Hematopoietic multipotent progenitor cell treated with erythropoietin and hydrocortisone succinate and interleukin-3 and kit ligand, for 8 days (in vitro differentiated cells): ENCODE data around the gene BRD3OS.

Source experiments
- DNase-seq: peaks from one replicate; pipeline ENCODE4 v3.0.0-alpha.2; 2015

BRD3OS gene

DNA sequence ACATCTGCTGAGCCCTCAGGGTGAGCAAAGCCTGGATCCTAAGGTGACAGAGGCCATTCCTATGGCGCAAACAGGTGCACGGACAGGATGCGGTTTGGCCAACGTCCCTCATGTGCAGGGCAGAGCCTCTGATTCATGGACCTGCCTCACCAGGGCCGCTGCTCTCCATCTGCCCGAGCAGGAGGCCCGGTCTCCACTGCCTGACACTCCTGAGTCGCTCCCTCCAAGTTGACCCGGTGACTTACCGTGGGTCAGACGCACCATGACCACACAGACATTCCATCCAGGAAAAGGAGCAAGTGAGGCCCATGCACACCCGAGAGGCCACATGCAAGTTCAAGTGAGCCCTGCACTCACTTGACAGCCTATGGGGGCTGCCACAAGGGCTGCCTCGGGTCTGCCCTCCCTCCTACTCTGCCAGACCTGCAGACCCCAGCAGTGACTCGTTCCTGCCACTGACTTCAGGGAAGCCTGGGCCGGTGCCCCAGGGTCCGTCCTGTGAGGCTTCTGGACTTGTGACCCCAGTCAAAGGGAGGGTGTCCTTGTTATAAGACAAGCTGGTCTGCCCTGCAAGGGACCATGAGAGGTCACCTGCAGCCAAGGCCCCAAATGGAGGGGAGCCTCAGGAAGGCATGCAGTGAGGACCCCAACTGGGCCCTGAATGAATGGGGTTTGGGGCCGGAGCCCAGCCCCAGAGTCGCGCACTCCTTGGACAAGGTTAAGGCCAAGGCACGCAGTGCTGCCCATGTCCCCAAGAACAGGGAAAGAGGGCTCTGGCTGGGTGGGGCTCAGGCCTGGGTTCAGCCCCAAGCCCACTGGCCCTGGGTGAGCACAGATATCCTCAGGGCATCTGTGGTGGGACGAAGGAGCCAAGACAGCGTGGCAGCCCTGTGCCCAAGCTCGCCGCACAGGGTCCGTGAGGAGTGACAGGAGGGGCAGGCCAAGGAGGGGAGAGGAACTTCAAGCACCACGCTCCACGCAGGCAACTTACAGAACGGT is 10.1 kb downstream of the BRD3OS start:
- DNase-seq: no peak

DNA sequence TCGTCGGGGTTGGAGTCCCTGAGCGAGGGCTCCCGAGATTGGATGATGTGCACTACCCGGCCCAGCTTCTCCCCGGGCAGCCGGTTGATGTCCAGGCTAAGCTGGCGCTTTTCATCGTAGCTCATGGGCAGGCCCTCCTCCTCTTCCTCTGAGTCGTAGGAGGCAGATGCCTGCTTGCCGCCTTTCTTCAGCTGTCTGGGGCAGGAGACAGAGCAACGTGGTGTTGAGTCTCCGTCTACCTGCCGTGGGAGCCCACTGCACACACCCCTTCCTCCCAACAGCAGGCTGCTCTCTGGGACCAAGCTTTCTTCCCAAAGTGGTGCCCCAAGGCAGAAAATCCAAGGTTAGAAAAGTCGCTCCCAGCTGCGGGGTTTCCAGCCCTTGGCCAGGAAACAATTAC is 10.8 kb downstream of the BRD3OS start:
- no peak for DNase-seq

DNA sequence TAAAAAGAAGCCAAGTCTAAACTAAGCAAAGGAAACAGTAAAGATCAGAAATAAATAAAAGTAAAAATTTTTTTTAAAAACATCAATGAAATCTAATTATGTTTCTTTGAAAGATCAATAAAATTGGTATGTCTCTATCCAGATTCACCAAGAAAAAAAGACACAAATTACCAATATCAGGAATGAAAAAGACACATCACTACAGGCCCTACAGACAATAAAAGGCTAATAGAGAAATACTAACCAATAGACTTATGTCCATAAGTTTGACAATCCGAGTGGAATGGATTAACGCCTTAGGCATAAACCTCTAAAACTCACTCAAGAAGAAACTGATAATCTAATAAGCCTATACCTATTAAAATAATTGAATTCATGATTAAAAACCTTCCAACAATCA is 12.4 kb downstream of the BRD3OS start:
- no peak for DNase-seq

DNA sequence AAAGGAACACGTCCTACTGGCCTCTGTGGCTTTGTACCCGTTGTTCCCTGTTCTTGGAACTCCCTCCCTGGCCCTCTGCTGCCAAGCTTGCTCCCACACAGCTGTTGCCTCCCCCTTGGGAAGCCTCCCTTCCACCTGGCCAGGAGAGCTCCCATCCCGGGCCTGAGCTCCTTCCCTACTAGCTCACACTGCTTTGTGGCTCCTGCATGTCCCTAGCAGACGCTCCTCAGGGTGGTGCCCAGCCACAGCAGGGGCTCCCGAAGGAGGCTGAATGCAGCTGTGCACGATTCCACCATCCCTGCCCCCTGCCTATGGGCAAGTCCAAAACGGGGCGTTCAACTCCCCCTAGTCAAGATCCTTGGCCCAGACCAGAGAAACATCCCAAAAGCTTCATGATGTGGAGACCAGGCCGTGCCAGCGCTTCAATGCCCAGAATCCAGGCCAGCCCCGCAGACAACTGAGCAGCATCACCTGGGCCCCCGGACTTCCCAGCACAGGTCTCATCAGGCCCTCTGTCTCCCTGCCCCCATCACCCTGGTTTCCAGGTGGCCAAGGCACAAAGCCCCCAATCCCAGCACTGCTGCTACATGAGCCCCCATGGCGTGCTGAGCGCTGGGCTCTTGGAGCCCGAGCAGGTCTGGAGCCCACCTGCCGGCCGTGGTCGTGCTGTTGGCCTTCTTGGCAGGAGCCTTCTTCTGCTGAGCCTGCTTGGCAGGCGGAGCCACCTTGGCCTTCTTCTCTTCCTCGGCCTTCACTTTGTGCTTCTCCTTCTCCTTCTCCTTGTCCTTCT is 14.3 kb downstream of the BRD3OS start:
- DNase-seq: no peak

DNA sequence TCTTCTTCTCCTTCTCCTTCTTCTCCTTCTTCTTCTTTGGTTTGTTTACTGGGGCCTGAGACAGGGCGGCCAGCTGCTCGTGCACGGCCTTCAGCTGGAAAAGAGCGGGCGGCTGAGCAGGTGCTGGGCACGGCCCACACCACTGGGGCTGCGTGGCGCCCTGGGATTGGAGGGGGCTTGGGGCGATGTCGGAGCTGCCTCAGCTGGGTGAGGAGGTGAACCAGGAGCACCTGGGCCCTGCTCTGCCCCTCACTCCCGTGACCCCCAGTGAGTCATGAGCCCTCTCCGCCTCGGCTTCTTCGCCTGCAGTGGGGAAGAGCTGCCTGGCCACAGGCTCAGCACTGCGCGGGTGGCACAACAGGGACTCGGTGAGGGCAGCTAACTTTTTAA is 14.9 kb downstream of the BRD3OS start:
- no peak for DNase-seq

DNA sequence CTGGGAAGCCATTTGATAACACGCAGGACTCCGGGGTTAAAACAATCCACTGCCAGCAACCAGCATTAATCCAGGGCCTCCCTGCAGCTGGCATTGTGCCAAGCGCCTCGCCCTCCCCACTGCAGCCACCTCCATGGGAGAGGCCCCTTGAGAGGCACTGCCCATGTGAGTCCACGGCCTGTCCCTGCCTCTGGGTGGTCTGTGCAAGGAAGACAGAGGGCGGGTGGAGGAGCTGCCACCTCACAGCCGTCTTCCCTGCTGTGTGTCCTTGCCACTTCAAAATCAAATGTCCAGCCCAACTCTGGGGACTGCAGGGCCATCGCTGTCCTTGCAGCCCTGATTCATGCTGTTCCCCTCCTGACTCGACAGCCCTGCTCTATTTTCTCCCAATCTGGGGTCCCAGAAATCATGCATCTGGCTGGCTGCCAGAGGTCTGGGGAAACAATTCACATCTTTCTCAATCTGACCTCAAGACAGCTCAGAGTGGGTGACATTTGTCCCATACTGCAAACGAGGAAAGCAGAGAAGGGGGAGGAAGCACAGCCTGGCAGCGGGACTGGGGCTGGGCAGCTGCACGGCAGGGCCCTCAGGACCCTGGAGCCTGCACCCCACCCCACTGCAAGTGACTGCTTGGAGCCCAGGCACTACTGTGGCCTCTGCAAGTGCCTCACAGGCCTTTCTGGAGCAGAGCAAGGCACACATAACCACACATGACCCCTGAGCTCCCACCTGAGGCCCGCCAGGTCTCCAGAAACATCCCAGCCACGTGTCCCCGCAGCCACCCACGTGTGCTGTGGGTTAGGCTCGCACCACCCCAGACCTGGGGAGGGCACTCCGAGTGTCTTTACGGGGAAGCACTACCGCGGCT is 15.7 kb downstream of the BRD3OS start:
- peak; percentile 62 for DNase-seq

DNA sequence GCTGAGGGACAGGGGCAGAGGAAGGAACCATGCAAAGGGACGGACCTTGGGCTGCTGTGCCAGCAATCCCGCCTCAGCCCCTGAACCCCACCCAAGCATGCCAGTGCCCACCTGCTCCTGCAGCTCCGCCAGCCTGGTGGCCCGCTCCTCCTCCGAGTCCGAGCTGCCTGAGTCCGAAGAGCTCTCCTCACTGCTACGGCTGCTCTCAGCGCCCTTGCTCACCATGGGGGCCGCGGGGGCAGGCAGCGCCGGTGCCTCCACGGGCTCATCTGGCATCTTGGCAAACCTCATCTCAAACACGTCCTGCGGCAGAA is 16.3 kb downstream of the BRD3OS start:
- DNase-seq: no peak

DNA sequence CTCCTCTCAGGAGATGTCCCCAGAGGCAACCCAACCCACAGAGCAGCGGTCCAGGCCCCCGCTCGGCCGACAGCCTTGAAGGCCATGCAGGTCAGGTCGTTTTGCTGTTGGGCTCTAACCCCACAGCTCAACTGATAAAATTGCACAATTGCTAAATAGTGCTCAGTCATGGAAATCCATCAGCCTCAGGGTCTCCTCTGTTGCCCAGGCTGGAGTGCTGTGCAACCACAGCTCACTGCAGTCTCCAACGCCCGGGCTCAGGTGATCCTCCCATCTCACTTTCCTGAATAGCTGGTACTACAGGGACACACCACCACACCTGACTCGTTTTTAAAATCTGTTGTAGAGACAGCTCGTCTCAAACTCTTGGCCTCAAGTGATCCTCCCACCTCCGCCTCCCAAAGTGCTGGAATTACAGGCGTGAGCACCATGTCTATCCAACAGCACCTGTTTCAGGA is 18.3 kb downstream of the BRD3OS start:
- no peak for DNase-seq

DNA sequence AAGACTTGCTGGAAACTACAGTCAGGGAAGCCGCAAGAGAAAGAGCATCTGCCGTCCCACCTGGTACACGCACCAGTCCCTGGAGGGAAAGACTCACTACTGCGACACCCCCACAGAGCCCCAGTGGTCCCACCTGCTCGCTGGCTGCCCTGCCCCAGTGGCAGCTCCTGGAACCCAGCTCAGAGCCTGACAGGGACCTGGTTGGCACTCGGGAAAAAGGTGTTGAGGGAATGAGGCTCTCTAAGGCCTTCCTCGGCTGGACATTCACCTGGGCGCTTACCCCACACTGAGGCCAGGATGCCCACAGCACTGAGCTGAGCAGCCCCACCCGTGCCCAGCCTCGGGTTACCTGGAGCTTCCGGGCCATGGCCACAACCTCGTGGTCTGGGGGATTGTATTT is 19.7 kb downstream of the BRD3OS start:
- DNase-seq: no peak

DNA sequence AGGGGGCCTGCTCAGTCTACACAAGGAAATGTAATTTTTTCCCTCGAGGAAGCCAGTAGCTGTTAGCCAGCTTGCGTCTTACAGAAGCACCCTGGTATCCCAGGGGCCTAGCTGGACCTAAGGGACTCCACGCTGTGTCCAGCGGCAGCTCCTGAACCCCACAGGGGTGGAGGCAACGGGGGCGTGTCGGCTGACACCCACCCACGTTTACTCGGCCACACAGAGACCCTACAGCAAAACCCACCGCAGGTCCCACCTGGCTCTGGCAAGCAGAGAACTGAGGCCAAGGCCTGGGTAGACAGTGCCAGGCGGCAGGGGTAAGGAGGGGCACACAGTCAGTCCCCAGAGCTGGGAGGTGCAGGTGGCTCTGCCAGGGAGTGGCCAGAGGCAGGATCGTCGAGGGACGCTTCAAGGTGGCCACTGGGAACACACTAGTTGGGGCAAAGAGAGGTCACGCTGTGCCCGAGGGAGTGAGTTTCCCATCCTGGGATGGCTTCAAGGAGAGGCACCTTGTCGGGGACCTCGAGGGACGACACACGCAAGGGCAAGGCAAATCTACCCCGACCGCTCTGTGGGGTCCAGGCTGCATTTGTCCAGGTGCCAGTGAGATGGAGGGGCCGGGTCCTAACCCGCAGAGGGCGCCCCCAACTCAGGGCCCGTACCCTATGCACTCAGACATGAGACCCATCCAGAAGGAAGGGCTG is 20.7 kb downstream of the BRD3OS start:
- no peak for DNase-seq

DNA sequence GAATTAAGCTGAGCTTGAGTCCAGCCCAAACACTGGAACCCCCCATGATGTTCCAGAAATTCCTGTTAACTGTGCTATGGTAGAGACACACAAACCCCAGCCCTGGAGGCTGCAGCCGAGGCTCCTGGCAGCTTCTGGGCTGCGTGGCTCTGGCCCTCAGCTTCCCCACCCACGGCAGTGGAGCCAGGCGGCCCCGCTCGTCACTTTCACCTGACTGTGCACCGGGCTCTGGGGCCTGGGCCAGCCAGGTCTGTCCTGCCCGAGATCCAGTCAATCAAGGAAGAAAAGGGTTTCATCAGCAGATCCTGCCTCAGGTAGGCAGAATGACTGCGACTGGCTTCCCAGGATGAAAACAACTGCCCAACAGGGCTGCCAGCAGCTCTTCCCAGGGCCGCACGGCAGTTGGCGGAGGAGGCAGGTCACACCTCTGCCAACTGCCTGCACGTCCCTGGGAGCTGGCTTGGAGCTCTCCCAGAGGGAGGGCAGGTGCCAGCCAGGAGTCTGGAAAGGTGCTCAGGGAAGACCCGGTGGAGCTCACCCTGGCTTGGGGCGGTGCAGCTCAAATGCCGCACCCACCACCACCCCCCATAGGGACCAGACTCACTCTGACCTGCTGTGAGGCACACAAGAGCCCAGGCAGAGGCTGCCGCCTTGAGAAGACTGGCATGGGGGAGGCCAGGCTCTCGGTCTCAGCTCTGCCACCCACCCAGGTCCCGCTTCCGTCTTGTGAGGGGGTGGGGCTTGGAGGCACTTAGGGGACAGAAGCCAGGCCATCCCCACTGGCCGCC is 21.8 kb downstream of the BRD3OS start:
- no peak for DNase-seq

DNA sequence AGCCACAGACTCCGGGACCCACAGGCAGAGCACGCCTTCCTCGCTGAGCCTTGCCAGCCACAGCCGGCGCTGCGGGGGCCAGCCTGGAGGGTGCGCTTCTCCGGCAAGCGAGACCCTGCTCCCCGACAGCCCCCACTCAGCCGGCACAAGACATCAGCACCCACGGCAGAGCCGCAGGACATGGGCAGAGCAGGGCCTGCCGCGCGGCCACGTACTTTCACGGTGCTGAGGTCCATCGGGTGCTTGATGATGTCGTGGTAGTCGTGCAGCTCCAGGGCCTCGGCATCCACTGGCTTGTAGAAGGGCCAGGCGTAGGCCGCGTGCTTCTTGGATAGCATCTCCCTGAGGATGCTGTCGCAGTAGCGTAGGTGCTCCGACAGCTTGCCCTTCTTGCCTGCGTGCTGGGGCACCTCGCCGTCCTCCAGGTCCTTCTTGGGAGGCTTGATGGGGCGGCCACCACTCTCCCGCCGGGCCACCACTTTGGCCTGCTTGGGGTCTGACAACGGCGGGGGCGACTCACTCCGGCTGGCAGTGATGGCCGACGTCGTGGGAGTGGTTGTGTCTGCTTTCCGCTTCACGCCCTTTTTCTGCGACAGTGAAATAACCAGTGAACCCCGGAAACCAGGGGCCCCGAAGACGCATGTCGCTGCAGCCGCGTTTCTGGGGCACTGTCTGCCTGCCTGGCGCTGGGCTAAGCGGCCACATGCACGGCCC is 22.7 kb downstream of the BRD3OS start:
- DNase-seq: no peak

DNA sequence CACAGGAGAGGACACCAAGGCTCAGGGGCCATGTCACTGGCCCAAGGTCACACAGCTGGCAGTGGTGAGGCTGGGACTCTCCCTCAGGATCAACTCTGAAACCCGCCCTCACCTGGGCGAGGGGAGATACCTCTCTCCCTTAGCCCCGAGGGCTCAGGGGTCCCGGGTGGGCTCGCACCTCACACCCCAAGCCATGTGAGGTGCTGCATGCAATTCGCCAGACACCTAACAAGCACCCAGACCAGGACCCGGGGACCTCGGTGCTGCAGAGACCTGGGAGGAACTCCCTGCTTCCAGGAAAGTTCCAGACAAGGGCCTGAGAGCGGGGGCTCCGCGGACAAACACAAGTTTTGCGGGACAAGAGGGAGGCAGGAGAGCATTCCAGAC is 23.3 kb downstream of the BRD3OS start:
- no peak for DNase-seq

DNA sequence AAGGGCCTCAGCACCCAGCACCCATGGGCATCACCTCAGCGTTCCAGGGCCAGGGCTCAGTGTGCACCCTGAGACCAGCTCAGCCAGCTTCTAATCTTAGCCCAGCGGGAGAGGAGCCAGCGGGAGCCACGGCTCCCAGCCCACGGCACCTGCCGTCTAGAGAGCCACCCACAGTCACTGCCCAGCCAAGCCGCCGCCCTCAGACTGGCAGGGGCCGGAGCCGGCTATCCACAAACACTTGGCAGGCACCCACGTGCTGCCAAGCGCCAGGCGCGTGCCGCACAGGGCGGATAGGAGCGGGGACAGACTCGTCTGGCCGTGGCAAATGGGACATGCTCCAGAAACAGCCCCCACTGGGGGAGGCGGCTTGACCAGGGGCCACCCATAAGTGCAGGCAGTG is 24.0 kb downstream of the BRD3OS start:
- DNase-seq: no peak

DNA sequence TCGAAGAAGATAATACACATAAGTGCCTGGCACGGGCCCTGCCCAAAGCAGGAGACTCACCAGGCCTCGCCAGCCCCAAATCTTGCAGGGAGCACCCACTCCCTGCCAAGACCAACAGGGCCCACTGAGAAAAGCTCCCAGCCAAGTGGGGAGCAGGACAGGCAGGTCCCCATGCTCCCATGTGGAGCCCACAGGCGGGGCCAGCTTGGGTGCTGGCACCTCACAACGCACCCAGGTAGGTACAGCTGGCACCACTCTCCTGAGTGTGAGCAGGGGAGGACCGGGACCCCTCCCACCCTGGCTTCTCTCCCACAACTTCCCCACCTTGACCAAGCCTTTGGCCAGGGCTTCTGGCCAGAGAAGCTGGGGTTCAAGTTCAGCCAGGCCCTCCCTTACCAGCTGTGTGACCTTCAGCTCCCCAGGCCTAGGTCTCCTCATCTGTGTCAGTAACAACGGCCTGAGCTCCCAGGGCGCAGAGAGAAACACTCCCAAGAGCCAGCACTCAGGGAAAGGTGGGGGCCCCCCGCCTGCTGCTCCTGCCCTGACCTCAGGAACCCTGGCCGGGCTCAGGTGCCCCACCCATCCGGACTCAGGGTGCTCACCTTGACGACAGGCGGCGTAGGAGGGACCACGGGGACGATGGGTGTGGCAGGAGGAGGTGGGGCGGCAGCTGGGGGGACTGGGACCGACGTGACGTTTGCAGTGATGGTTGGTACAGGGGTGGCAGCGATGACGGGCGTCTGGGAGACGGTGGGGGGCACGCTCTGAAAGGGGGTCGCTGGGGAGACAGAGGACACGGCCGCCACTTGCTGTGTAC is 24.7 kb downstream of the BRD3OS start:
- no peak for DNase-seq

DNA sequence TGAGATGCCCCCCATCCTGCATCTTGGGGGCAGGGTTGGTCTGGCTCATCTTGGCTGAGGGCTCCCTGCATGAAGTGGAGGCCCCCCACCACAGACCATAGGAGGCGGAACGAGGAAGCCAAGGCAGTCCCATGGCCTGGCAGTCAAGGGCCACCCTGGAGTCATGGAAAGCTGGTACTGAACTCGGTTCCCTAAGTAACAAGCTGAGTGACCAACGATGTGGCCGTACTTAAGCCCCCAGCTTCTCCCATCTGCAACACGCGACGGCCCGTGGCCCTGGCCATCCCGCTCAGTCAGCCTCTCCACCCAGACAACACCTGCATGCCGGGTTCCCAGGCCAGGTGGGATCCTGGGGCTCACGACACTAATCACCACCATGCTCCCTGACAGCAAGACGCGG is 25.4 kb downstream of the BRD3OS start:
- DNase-seq: no peak

DNA sequence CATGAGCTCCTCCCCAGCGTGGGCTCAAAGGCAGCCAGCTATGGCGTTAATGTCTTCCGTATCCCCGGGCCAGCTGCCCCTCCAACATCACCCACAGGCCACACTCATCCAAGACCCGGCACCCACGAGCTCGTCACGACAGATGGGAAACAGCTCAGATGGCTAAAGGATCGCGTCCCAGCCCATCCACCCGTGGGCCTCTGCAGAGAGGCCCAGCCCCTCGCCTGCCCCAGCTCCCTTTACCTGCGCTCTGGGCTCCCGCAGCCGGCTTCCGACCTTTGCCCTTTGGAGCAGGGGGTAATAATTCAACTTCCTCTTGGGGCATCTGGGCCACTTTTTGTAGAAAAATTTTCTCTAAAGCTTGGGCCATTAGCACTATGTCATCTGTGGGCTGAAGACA is 26.0 kb downstream of the BRD3OS start:
- no peak for DNase-seq

DNA sequence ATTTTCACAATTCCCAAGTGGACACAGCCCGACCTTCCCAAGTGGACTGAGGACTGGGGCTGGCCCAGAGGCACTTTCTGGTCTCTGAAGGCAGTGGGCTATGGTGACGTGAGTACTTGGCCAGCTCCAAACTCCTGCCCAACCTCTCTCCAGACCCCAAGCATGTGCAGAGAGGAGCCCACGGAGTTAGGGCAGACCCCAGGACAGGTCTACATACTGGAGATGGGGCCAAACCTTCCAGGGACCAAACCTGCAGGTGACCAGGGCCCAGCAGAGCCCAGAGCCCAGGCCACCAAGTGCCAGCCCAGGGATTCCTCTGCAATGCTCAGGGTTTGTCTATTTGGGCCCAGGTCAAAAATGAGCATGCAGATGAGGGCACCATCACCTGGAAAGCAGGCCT is 27.2 kb downstream of the BRD3OS start:
- DNase-seq: no peak

DNA sequence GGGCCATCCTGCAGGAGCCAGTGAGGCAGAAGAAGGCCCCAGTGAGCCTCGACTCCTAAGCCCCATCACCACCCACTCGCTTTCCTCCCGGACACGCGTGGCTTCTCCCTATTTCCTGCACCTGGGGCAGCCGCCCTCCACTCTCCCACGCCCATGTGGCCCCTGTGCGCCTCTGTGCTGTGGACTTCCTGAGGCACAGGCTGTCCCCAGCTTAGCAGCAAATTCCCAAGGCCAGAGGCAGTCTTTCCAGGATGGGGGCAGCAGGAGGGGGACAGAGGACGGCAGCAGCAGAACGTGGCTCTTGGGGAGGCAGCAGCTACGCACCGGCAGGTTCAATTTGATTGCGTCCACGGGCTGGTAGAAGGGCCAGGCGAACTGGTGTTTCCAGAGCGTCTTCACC is 27.7 kb downstream of the BRD3OS start:
- DNase-seq: no peak

DNA sequence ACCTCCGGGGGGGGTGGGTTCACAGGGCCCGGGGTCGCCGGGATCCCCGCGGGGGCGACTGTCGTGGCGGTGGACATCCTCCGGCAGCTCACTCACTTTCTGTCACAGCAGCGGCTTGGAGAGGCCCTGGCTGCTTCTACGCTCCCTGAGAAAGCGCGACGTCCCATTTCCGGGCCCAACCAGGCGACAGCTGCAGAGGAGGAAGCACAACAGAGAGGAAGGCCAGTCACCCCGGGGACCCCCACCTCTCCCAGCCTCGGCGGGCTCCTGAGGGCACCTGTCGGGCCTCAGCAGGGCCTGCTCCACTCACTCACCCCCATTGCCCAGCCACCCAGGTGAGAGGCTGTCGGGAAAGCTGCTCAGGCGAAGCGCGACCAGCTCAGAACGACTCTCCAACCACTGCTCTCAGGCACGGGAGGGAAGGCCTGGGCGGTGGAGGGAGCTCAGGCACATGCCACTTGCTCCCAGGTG is 28.2 kb downstream of the BRD3OS start:
- no peak for DNase-seq
